8988T (cell line): ENCODE results near the gene GPR82.
"Not testable (repeated sequence)": the region's sequence is repeated elsewhere in the genome, so short reads cannot be mapped to it uniquely, and the experiment has no call there.

Source experiments
- DNase-seq: peaks from one replicate; pipeline ENCODE4 v3.0.0; 2011

GPR82 gene

GRCh38 chrX:41723826-41724225, at the start of gene GPR82:
TSS of gene GPR82 (plus strand) at chrX:41724181. CDS start at chrX:41727027, 2,846 bp downstream.
- DNase-seq, result no peak

DNA sequence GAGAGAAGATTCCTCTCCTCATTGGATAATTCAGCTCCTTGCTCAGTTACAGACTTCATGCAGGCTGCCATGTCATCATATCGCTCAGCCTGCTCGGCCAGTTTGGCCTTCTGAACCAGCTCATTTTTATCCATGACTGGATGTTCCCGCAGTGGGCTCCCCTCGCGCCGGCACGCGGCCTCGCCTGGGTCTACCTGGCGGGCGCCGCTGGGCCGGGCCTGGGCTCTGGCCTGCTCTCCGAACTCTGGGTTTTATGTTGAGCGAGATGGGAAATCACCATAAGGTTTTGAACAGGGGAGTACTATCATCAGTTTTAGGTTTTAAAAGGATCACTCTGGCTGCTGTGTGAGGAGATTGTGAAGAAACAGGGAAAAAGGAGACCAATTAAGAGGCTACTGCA, 47.6 kb upstream of the GPR82 start:
- not testable (repeated sequence) for DNase-seq

DNA sequence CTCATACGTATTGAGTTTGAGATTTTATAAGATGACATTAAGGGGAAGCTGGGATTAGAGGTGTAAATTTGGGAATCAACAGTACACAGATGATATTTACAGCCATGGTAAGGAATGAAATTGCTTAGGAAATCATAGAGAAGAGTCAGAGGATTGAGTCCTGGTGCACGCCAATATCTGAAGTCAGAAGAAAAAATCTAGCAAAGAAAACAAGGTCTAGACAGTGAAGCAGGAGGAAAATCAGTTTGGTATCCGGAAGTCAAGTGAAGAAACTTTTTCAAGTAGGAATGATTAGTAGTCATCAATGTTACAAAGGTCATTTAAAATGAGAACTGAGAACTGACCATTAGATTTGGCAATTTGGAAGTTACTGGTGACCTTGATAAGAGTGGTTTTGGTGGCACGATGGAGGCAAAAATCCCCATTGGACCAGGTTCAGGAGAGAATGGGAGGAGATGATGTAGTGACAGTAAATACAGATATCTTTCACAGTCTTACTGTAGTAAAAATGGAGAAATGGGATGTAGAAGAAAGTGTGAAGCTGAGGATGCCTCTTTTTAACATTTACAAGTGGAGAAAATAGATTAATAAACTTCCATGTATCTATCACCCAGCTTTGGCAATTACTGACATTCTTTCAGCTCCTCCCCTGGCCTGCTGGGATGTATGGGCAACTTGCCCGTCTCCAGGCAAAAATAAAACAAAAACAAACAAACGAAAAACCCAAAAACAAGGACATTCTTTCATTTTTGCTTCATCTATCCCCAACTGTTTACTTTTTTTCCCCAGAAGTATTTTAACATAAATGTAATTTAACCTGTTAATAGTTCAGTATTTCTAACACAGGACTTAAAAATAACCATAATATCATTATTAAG, 46.6 kb upstream of the GPR82 start:
- DNase-seq, result no peak

GRCh38 chrX:41684138-41684537, 39.8 kb upstream of the GPR82 start:
- no peak for DNase-seq

GRCh38 chrX:41684940-41685339, 39.0 kb upstream of the GPR82 start:
- DNase-seq, result no peak

GRCh38 chrX:41686788-41687187, 37.2 kb upstream of the GPR82 start:
- DNase-seq, result no peak

- DNase-seq, result no peak
These were observed 35.8 kb upstream of the GPR82 start for GRCh38 chrX:41688156-41688555.

- no peak for DNase-seq
These were observed 35.1 kb upstream of the GPR82 start, which contains the start of gene GPR34 for GRCh38 chrX:41688835-41689234. TSS of gene GPR34 (plus strand) at chrX:41688973. CDS start at chrX:41695634, 6,661 bp downstream.

GRCh38 chrX:41689711-41690110, 34.3 kb upstream of the GPR82 start:
- DNase-seq, result no peak

GRCh38 chrX:41692162-41692749, 31.7 kb upstream of the GPR82 start:
- DNase-seq, result no peak

- DNase-seq, result no peak
These were observed 31.0 kb upstream of the GPR82 start for GRCh38 chrX:41693024-41693423.

DNA sequence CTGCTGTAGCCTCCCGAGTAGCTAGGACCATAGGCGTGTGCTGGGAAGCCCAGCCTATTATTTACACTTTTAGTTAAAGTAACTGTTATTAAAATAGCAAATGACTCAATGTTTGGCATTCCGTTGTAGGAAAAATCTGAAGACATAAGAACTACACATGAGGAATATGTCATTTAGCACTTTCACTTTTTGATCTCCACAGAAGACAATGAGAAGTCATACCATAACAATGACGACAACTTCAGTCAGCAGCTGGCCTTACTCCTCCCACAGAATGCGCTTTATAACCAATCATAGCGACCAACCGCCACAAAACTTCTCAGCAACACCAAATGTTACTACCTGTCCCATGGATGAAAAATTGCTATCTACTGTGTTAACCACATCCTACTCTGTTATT, 28.6 kb upstream of the GPR82 start:
- DNase-seq, result no peak

DNA sequence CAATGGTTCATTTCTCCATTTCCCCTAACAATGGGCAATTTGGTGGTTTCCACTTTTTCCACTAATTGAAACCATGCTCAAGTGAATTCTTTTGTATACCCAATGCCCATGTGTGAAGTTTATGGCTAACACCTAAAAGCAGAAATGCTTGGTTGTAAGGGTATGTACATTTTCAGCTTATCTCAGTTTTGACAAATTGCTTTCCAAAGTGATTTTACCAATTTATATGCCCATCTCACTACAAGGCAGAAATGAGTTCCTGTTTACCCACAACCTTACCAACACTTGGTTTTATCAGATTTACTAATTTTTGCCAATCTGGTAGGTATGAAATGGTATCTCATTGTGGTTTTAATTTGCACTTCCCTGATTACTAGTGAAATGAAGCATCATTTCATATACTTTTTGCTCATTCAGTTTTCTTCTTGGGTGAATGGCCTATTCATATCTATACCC, 20.4 kb upstream of the GPR82 start:
- no peak for DNase-seq

- DNase-seq, result no peak
These were observed 18.9 kb upstream of the GPR82 start for GRCh38 chrX:41705042-41705441.

DNA sequence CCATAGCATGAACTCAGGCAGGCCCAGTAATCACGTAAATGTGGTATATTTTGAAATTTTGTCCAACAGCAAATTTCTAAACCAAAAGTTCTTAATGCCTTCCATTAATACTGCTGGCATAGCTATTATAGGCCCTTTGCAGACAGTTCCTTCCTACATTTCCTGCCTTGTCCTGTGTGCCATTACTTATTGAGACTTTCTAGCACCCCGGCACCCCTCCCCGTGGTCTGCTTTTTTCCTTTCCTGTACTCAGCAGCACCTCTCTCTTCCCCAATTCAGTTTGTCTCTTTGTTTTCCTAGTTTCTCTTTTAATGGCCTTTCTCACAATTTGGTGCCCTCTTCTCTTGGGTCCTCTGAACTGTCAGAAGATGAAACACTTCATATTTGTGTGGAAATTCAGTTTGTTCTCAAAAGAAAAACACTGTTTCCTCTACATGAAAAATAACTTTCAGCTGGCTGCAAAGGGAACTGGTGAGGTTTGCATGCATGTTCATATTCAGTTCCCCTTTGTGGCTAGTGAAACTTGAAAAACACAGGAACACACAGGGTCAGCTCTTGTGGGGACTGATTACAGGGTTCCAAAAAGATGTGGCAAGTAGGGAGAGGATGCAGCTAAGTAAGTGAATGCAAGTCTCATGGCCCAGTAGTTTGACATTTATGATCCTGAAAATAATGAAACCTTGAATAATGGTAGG, 18.2 kb upstream of the GPR82 start:
- DNase-seq, result no peak

DNA sequence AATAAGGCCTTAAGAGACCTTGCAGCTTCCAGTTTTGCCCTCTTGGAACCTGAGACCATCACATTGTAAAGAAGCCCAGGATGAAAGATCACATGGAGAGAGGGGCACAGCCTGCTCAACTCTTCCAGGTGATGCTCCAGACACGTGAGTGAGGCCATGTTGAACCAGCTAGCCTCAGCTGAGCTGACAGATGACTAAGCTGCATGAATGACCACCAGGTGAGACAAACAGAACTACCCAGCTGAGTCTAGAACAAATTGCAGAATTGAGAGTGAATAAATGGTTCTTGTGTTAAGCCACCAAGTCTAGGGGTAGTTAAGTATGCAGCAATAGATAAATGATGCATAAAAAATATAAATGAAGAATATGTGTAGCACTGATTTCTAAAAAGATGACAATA, 16.8 kb upstream of the GPR82 start:
- DNase-seq, result no peak

GRCh38 chrX:41708486-41708885, 15.5 kb upstream of the GPR82 start:
- DNase-seq, result no peak

- no peak for DNase-seq
These were observed 12.8 kb upstream of the GPR82 start for GRCh38 chrX:41711021-41711667.

DNA sequence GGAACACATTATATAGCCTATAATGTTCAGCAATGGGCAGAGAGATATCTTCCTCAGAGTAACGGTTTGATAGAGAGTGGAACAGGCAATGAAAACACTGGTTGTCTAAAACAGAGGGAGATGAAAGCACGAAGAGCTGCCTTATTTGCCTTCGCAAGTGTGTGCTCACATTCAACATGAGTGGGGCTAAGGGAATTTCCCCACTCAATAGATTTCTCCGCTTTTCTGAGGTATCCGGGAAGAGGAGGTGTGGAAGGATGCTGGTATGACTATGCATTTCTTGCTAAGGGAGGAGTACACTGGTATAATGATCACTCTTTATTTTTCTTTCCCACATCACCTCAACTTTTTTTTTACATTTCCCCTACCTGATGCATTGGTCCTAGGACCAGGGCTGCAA, 7.8 kb upstream of the GPR82 start:
- no peak for DNase-seq

GRCh38 chrX:41716767-41717473, 7.1 kb upstream of the GPR82 start:
- DNase-seq, result no peak

- no peak for DNase-seq
These were observed 5.3 kb upstream of the GPR82 start for GRCh38 chrX:41718481-41719235.

DNA sequence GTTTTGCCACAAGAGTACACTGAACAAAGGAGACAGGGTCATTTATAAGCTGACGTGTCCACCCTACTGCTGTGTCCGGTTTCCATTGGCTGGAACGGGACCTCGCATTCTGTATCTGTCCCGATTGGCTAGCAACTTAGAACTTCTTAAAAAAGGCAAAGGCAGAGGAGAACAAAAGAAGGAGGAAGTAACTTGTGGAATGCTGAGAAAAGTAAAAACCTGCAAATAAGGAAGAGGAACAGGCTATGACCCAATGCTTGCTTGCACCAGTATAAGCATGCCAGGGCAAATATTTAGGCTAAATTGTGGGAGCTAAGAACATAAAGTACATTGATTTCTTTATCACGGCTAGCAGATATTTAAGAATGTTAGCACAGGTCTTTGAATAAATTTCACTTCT, 4.4 kb upstream of the GPR82 start:
- not testable (repeated sequence) for DNase-seq
